ENCODE data around the gene BSND.

BSND gene

DNA sequence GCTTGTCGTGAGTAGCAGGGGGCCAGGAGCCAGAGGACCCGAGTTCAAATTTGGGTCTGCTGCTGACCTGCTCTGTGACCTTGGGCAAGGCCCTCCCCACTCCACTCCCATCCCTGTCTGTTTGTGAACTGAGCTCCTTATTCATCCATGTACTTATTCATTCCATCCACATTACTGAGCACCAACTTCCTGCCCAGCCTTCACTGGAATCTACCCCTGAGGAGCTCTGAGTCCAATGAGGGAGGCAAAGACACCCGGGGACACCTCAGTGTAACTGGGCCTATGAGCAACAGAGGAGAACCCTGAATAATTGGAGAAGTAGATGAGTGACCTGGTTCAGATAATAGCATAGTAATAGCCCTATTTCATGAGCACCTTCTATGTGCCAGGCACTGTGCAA is 8.9 kb downstream of the BSND start (continued):
- TF ChIP-seq MYNN (tag by site-specific recombination; IDR thresholded peaks at IDR 0.05; ENCODE audit: borderline replicate concordance): no peak
- TF ChIP-seq ZNF558 (tag by site-specific recombination; IDR thresholded peaks at IDR 0.05): no peak
- no peak for TF ChIP-seq ZNF266 (tag by site-specific recombination; IDR thresholded peaks at IDR 0.05; ENCODE audit: low read depth)
- no peak for TF ChIP-seq ZNF776 (tag by site-specific recombination; IDR thresholded peaks at IDR 0.05; ENCODE audit: borderline replicate concordance)

DNA sequence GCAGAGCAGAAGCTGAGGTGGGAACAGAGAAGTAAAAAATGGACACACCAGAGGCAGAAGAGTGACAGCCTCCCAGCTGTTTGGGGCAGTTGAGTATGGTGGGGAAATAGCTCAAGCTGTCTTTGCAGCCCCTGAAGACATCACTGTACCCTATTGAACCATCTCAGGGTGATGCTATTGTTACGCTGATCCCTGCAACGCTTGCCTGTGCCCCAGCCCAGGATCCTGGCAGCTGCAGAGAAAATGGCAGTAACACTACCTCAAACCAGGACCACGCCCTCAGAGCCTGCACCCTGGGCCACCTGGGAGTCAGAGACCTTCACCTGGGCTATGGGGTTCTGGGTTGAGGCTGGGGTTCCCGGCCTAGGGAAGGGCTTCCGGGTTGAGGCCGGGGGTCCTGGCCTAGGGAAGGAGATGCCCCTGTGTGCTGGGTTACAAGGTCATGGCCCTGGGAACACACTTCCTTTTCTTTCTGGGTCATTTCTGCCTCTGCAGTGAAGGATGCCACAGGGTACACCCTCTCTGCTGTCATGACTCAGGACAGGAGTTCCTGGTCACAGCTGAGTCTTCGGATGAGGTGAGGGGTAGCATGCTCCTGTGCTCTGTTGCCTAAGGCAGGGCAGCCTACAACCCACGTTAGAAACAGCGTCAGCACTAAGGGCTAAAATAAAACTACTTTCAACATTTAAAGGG is 11.6 kb downstream of the BSND start:
- Histone ChIP-seq H3K4me3 (ENCODE audit: low read depth, low read length) (no peak overlapping the region), H3K36me3 (ENCODE audit: control insufficient read depth in 2 of 2, insufficient read depth in 1 of 2, low read length in 2 of 2) (no peaks in the 10 kb centered on the region), H3K27ac (ENCODE audit: extremely low read depth, low read depth, low read length) (no peak overlapping the region), H3K4me1 (ENCODE audit: control insufficient read depth, insufficient read depth, low read length) (no peaks in the 10 kb centered on the region), H3K9me3 (ENCODE audit: control insufficient read depth, insufficient read depth, low read depth, low read length) (no peaks in the 10 kb centered on the region)
- ChIA-PET POLR2A (no interaction called here), CTCF (interaction anchor here (1.4 to 2.4 kb wide), 2 partner anchors 11 to 14 kb away, joined by 9 to 12 read pairs; no protein-coding TSS in a partner anchor)
- TF ChIP-seq ZNF146 (tag by site-specific recombination; IDR thresholded peaks at IDR 0.05): no peak
- TF ChIP-seq, protein P1, sequence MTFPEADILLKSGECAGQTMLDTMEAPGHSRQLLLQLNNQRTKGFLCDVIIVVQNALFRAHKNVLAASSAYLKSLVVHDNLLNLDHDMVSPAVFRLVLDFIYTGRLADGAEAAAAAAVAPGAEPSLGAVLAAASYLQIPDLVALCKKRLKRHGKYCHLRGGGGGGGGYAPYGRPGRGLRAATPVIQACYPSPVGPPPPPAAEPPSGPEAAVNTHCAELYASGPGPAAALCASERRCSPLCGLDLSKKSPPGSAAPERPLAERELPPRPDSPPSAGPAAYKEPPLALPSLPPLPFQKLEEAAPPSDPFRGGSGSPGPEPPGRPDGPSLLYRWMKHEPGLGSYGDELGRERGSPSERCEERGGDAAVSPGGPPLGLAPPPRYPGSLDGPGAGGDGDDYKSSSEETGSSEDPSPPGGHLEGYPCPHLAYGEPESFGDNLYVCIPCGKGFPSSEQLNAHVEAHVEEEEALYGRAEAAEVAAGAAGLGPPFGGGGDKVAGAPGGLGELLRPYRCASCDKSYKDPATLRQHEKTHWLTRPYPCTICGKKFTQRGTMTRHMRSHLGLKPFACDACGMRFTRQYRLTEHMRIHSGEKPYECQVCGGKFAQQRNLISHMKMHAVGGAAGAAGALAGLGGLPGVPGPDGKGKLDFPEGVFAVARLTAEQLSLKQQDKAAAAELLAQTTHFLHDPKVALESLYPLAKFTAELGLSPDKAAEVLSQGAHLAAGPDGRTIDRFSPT (tag by site-specific recombination; IDR thresholded peaks at IDR 0.05): no peak
- TF ChIP-seq, protein P2, sequence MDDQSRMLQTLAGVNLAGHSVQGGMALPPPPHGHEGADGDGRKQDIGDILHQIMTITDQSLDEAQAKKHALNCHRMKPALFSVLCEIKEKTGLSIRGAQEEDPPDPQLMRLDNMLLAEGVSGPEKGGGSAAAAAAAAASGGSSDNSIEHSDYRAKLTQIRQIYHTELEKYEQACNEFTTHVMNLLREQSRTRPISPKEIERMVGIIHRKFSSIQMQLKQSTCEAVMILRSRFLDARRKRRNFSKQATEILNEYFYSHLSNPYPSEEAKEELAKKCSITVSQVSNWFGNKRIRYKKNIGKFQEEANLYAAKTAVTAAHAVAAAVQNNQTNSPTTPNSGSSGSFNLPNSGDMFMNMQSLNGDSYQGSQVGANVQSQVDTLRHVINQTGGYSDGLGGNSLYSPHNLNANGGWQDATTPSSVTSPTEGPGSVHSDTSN (CRISPR knock-in tag; IDR thresholded peaks at IDR 0.05): no peak
- TF ChIP-seq ZNF843 (tag by site-specific recombination; IDR thresholded peaks at IDR 0.05): no peak
- TF ChIP-seq ZNF555 (tag by site-specific recombination; conservative IDR thresholded peaks at IDR 0.05): no peak
- TF ChIP-seq ZNF24 (tag by site-specific recombination; IDR thresholded peaks at IDR 0.05): no peak
- no peak for TF ChIP-seq KLF9 (tag by site-specific recombination; IDR thresholded peaks at IDR 0.05; ENCODE audit: low read depth)
- TF ChIP-seq ZNF510 (tag by site-specific recombination; IDR thresholded peaks at IDR 0.05; ENCODE audit: insufficient replicate concordance): no peak
- TF ChIP-seq ZNF677 (tag by site-specific recombination; IDR thresholded peaks at IDR 0.05): no peak
- no peak for TF ChIP-seq KLF7 (tag by site-specific recombination; IDR thresholded peaks at IDR 0.05; ENCODE audit: borderline replicate concordance)
- TF ChIP-seq ZNF664 (tag by site-specific recombination; IDR thresholded peaks at IDR 0.05): no peak
- no peak for TF ChIP-seq ZBTB20 (tag by site-specific recombination; IDR thresholded peaks at IDR 0.05)
- no peak for TF ChIP-seq ZNF324 (tag by site-specific recombination; IDR thresholded peaks at IDR 0.05)
- TF ChIP-seq, protein P3, sequence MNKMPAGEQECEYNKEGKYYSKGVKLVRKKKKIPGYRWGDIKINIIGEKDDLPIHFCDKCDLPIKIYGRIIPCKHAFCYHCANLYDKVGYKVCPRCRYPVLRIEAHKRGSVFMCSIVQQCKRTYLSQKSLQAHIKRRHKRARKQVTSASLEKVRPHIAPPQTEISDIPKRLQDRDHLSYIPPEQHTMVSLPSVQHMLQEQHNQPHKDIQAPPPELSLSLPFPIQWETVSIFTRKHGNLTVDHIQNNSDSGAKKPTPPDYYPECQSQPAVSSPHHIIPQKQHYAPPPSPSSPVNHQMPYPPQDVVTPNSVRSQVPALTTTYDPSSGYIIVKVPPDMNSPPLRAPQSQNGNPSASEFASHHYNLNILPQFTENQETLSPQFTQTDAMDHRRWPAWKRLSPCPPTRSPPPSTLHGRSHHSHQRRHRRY (tag by site-specific recombination; IDR thresholded peaks at IDR 0.05): no peak
- TF ChIP-seq ZNF521 (tag by site-specific recombination; IDR thresholded peaks at IDR 0.05): no peak
- no peak for TF ChIP-seq ZNF214 (tag by site-specific recombination; IDR thresholded peaks at IDR 0.05; ENCODE audit: borderline replicate concordance)
- TF ChIP-seq, protein P4, sequence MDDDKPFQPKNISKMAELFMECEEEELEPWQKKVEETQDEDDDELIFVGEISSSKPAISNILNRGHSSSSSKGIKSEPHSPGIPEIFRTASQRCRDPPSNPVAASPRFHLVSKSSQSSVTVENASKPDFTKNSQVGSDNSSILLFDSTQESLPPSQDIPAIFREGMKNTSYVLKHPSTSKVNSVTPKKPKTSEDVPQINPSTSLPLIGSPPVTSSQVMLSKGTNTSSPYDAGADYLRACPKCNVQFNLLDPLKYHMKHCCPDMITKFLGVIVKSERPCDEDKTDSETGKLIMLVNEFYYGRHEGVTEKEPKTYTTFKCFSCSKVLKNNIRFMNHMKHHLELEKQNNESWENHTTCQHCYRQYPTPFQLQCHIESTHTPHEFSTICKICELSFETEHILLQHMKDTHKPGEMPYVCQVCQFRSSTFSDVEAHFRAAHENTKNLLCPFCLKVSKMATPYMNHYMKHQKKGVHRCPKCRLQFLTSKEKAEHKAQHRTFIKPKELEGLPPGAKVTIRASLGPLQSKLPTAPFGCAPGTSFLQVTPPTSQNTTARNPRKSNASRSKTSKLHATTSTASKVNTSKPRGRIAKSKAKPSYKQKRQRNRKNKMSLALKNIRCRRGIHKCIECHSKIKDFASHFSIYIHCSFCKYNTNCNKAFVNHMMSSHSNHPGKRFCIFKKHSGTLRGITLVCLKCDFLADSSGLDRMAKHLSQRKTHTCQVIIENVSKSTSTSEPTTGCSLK (tag by site-specific recombination; IDR thresholded peaks at IDR 0.05): no peak

Data from HEK293 (cell line).